CD14-positive monocyte (primary cell): ENCODE data around the gene OS9. TPM values are rescaled to one million over a fixed set of nuclear protein-coding genes. Genes with fewer than 3 reads are reported as not detected.

Source experiments
- DNase-seq, 3 donors: peaks; one replicate each; pipeline ENCODE4 v3.0.0-alpha.2; 2011 to 2022
- H2AFZ ChIP-seq: 2 replicates; pipeline ENCODE4 v1.6.0; 2012; ENCODE audit warnings: mild to moderate bottlenecking, low read depth, low read length, inconsistent platforms; ENCODE audit not compliant: insufficient read depth, poor library complexity, severe bottlenecking
- H3K27ac ChIP-seq, 2 donors: 1 replicate in 1 of 2; 2 replicates in 1 of 2; pipeline ENCODE4 v1.5.1; 2012 to 2013; ENCODE audit warnings: low read length in 2 of 2, control low read depth in 1 of 2, inconsistent platforms in 1 of 2, low read depth in 1 of 2, mild to moderate bottlenecking in 1 of 2
- H3K27me3 ChIP-seq, 2 donors: one replicate each; pipeline versions ENCODE4 v1.6.0 to v1.6.1; 2011 to 2013; ENCODE audit warnings: low read length in 2 of 2; ENCODE audit not compliant: control insufficient read depth in 2 of 2, insufficient read depth in 2 of 2
- H3K36me3 ChIP-seq, 2 donors: replicated peaks in 1 of 2; 1 replicate in 1 of 2; 2 replicates in 1 of 2; pipeline versions ENCODE4 v1.5.1 to v1.6.1; 2012 to 2013; ENCODE audit warnings: low read length in 2 of 2, control low read depth in 1 of 2, inconsistent platforms in 1 of 2, mild to moderate bottlenecking in 1 of 2; ENCODE audit not compliant: insufficient read depth in 2 of 2, control insufficient read depth in 1 of 2
- H3K4me1 ChIP-seq, 2 donors: 1 replicate in 1 of 2; 2 replicates in 1 of 2; pipeline versions ENCODE4 v1.5.1 to v1.6.1; 2012 to 2013; ENCODE audit warnings: low read length in 2 of 2, control low read depth in 1 of 2, inconsistent platforms in 1 of 2, mild to moderate bottlenecking in 1 of 2, moderate library complexity in 1 of 2; ENCODE audit not compliant: insufficient read depth in 2 of 2, control insufficient read depth in 1 of 2
- H3K4me2 ChIP-seq: replicated peaks from 2 replicates; pipeline ENCODE3; 2012; ENCODE audit warnings: low read length, moderate library complexity, mild to moderate bottlenecking; ENCODE audit not compliant: poor library complexity, severe bottlenecking; ENCODE audit errors: extremely low read depth
- H3K4me3 ChIP-seq, 3 experiments: fragments of 200-600 bp in 1 of 3; sonication (generic) in 1 of 3; replicated peaks in 1 of 3; 1 replicate in 2 of 3; 2 replicates in 1 of 3; pipeline ENCODE4 v1.5.1; 2011 to 2013; ENCODE audit warnings: low read length in 3 of 3, mild to moderate bottlenecking in 3 of 3, control low read depth in 2 of 3, low read depth in 2 of 3, inconsistent platforms in 1 of 3, moderate library complexity in 1 of 3
- H3K79me2 ChIP-seq: 2 replicates; pipeline ENCODE4 v1.6.0; 2012; ENCODE audit warnings: mild to moderate bottlenecking, control low read depth, inconsistent platforms, low read length, moderate library complexity; ENCODE audit not compliant: insufficient read depth
- H3K9ac ChIP-seq: 2 replicates; pipeline ENCODE4 v1.6.0; 2017; ENCODE audit warnings: low read length, mild to moderate bottlenecking; ENCODE audit not compliant: insufficient read depth, poor library complexity, severe bottlenecking
- H3K9me3 ChIP-seq, 2 donors: replicated peaks in 1 of 2; 1 replicate in 1 of 2; 2 replicates in 1 of 2; pipeline versions ENCODE4 v1.5.1 to v1.6.1; 2012 to 2013; ENCODE audit warnings: low read length in 2 of 2, control low read depth in 1 of 2; ENCODE audit not compliant: control insufficient read depth in 1 of 2, insufficient read depth in 1 of 2
- H4K20me1 ChIP-seq: 2 replicates; pipeline ENCODE4 v1.6.0; 2012; ENCODE audit warnings: mild to moderate bottlenecking, low read length, control low read depth, moderate library complexity; ENCODE audit not compliant: insufficient read depth
- H3K27ac Mint-ChIP-seq, 7 donors: one replicate each; pipeline ENCODE4 v1.8.0; 2020; ENCODE audit warnings: mild to moderate bottlenecking in 7 of 7, mixed read lengths in 7 of 7, moderate library complexity in 6 of 7, inconsistent platforms in 2 of 7
- H3K27me3 Mint-ChIP-seq, 3 donors: one replicate each; pipeline ENCODE4 v1.8.0; 2021 to 2022; ENCODE audit warnings: low read depth in 3 of 3, mild to moderate bottlenecking in 3 of 3, mixed read lengths in 3 of 3, moderate library complexity in 3 of 3, inconsistent platforms in 1 of 3
- H3K36me3 Mint-ChIP-seq, 2 donors: one replicate each; pipeline ENCODE4 v1.8.0; 2020; ENCODE audit warnings: mixed read lengths in 2 of 2, inconsistent platforms in 1 of 2, mild to moderate bottlenecking in 1 of 2
- H3K4me1 Mint-ChIP-seq: one replicate; pipeline ENCODE4 v1.8.0; 2020; ENCODE audit warnings: mild to moderate bottlenecking, mixed read lengths
- H3K4me3 Mint-ChIP-seq, 2 donors: one replicate each; pipeline ENCODE4 v1.8.0; 2020; ENCODE audit warnings: mild to moderate bottlenecking in 2 of 2, mixed read lengths in 2 of 2, moderate library complexity in 1 of 2
- H3K9me3 Mint-ChIP-seq, 7 donors: one replicate each; pipeline ENCODE4 v1.8.0; 2020 to 2022; ENCODE audit warnings: mixed read lengths in 7 of 7, mild to moderate bottlenecking in 6 of 7, moderate library complexity in 6 of 7, inconsistent platforms in 2 of 7
- CTCF ChIP-seq: fragments of 200-600 bp; IDR thresholded peaks from one replicate; pipeline ENCODE4 v1.8.0; 2022; ENCODE audit warnings: antibody characterized with exemption, mild to moderate bottlenecking
- WGBS: methylation state at CpG from one replicate; pipeline ENCODE4 v1.1.5; 2013; ENCODE audit warnings: missing lambda C conversion rate; ENCODE audit not compliant: insufficient coverage; 5-methylcytosine and 5-hydroxymethylcytosine counted together
- intact Hi-C, 2 donors: fragments of 100-400 bp; cut with micrococcal nuclease; formaldehyde crosslinking; loops; one replicate each; pipeline versions ENCODE4 v1.15.0 to v1.15.1; 2023
- polyA plus RNA-seq, 3 donors: library from polyadenylated mRNA; depleted of rRNA in 1 of 3; unstranded in 2 of 3; stranded (reverse) in 1 of 3; fragments of 300-500 nt in 2 of 3; fragments of >200 nt in 1 of 3; fragmentation: Illumina TruSeq in 2 of 3; gene quantifications; 1 replicate in 2 of 3; 2 replicates in 1 of 3; pipeline ENCODE4 v1.2.3, GENCODE V29; 2012 to 2021

The OS9 gene
- polyA plus RNA-seq, 3 donors, result 90.9 to 484 (median 128) TPM

GRCh38 chr12:57688931-57689330 is 5.0 kb upstream of the OS9 start:
- Mint-ChIP-seq H3K27me3 (peaks cover 17 to 40% (median 22%) of the 10 kb centered on the region in 3 donors), H3K36me3 (no peaks in the 10 kb centered on the region), H3K4me1 (no peaks in the 10 kb centered on the region), H3K27ac (no peak overlapping the region), H3K4me3 (no peak overlapping the region), H3K9me3 (peaks cover 0 to 11% (median 4%) of the 10 kb centered on the region in 7 donors)
- H3K9me3 ChIP-seq, result no peaks in the 10 kb centered on the region
- no peaks in the 10 kb centered on the region for H3K36me3 ChIP-seq
- no peak overlapping the region for H3K27ac ChIP-seq
- intact Hi-C loops, result no loop called here
- H3K4me1 ChIP-seq, result peaks cover 4 to 5% of the 10 kb centered on the region in 2 donors
- DNase-seq, result no peak
- no peak overlapping the region for H3K4me3 ChIP-seq
- H3K4me2 ChIP-seq, result no peak overlapping the region
- no peak overlapping the region for H3K9ac ChIP-seq
- no peaks in the 10 kb centered on the region for H3K79me2 ChIP-seq
- H2AFZ ChIP-seq, result no peak overlapping the region
- H3K27me3 ChIP-seq, result peaks cover 7 to 11% of the 10 kb centered on the region in 2 donors
- no peak for TF ChIP-seq CTCF
- WGBS, result no CpG with 5 or more reads among the region's 2 CpGs
- H4K20me1 ChIP-seq, result no peaks in the 10 kb centered on the region

- Histone ChIP-seq H3K9me3 (no peaks in the 10 kb centered on the region), H3K79me2 (peaks cover 23% of the 10 kb centered on the region), H3K4me2 (no peak overlapping the region), H3K9ac (no peak overlapping the region), H3K4me1 (peaks cover 13 to 18% of the 10 kb centered on the region in 2 donors), H3K36me3 (peaks cover 19 to 26% of the 10 kb centered on the region in 2 donors), H2AFZ (no peak overlapping the region), H3K27ac (no peak overlapping the region), H3K4me3 (no peak overlapping the region), H3K27me3 (peaks cover 0 to 3% of the 10 kb centered on the region in 2 donors), H4K20me1 (peaks cover 16% of the 10 kb centered on the region)
- Mint-ChIP-seq H3K36me3 (peaks cover 19 to 22% of the 10 kb centered on the region in 2 donors), H3K27me3 (peaks cover 4 to 22% (median 10%) of the 10 kb centered on the region in 3 donors), H3K27ac (no peak overlapping the region), H3K4me3 (no peak overlapping the region), H3K9me3 (peaks cover 0 to 5% (median 4%) of the 10 kb centered on the region in 7 donors), H3K4me1 (peaks cover 2% of the 10 kb centered on the region)
- intact Hi-C loops, result loop anchor here (5.0 to 10.0 kb wide), 3 partner anchors 50 to 155 kb away; partner anchors contain the start of gene CTDSP2 (in 1 of the 2)
- no peak for DNase-seq
- 96% methylated on average over 8 of the region's 15 CpGs for WGBS
- no peak for TF ChIP-seq CTCF
Measured at GRCh38 chr12:57692500-57692899, 1.4 kb upstream of the OS9 start.
